ENCODE results near the gene SNX27.

DNA sequence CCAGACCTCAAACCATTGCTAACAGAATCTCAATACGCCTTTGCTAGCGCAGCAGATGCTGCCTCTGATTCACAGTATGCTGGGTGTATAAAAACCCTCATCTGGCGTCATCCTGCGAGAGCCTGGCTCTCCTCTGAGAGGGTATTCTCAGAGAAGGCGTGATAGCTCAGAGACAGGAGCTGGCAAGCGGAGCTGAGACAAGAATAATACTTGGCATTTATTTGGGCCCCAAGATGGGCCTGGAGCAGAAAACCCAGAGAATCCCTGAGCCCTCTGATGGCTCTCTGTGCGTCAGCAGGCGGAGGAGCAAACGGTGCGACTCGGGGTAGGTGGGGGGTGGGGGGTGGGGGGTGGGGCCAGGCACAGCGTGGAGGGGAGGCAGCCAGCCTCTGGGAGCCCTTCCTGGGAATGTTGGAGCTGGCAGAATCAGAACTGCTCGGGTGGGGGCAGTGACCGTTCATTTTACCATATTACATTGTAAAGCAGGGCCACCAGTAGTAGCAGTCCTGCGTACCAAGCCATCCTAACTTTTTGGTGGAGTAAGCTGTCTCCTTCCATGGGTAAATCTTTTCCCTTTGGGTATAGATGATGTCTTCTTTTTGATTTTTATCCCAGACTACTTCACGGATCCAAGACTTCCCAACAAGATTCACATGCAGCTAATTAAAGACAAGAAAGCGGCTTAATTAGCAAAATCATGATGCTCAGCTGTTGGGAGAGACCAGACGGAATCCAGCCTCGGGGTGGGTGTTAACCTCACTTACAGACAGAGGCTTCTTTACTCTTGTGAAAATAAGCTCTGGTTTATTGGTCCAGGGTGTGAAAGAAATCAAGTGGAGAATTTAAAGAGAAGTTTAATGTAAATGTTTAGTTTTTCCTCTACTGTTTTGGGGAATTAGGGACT is 116.6 kb downstream of the SNX27 start:
- TF ChIP-seq, protein P1, sequence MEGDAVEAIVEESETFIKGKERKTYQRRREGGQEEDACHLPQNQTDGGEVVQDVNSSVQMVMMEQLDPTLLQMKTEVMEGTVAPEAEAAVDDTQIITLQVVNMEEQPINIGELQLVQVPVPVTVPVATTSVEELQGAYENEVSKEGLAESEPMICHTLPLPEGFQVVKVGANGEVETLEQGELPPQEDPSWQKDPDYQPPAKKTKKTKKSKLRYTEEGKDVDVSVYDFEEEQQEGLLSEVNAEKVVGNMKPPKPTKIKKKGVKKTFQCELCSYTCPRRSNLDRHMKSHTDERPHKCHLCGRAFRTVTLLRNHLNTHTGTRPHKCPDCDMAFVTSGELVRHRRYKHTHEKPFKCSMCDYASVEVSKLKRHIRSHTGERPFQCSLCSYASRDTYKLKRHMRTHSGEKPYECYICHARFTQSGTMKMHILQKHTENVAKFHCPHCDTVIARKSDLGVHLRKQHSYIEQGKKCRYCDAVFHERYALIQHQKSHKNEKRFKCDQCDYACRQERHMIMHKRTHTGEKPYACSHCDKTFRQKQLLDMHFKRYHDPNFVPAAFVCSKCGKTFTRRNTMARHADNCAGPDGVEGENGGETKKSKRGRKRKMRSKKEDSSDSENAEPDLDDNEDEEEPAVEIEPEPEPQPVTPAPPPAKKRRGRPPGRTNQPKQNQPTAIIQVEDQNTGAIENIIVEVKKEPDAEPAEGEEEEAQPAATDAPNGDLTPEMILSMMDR (IDR thresholded peaks at IDR 0.05) = no peak
- no peak for TF ChIP-seq EZH2 (IDR thresholded peaks at IDR 0.05; ENCODE audit: borderline replicate concordance, insufficient read depth, low read depth, low read length, poor library complexity, severe bottlenecking)

Data from B cell (primary cell).